Sigmoid colon (tissue), 7 donors: ENCODE data around the gene ILKAP. TPM values are rescaled to one million over a fixed set of nuclear protein-coding genes. Genes with fewer than 3 reads are reported as not detected.

Source experiments
- DNase-seq: peaks from one replicate; pipeline ENCODE4 v3.0.0-alpha.2; 2019
- H3K27ac ChIP-seq, 4 donors: fragments of 200-600 bp; sonication (generic); one replicate each; pipeline ENCODE4 v1.5.1; 2016 to 2019; ENCODE audit warnings: mild to moderate bottlenecking in 1 of 4
- H3K27me3 ChIP-seq, 3 donors: fragments of 200-600 bp; sonication (generic); one replicate each; pipeline ENCODE4 v1.5.1; 2019; ENCODE audit warnings: mild to moderate bottlenecking in 1 of 3
- H3K36me3 ChIP-seq, 4 donors: fragments of 200-600 bp; sonication (generic); one replicate each; pipeline ENCODE4 v1.5.1; 2016 to 2019
- H3K4me1 ChIP-seq, 4 donors: fragments of 200-600 bp; sonication (generic); one replicate each; pipeline ENCODE4 v1.5.1; 2017 to 2019
- H3K4me3 ChIP-seq, 4 donors: fragments of 200-600 bp; sonication (generic); one replicate each; pipeline ENCODE4 v1.5.1; 2017 to 2019; ENCODE audit warnings: mild to moderate bottlenecking in 2 of 4, moderate library complexity in 1 of 4
- H3K9me3 ChIP-seq, 4 donors: fragments of 200-600 bp in 3 of 4; sonication (generic) in 3 of 4; one replicate each; pipeline versions ENCODE4 v1.5.1 to v1.6.1; 2013 to 2019
- EP300 ChIP-seq, 4 donors: sonication (generic); formaldehyde crosslinking; IDR thresholded peaks; one replicate each; pipeline ENCODE4 v1.6.1; 2017; ENCODE audit warnings: antibody characterized with exemption in 4 of 4
- POLR2A ChIP-seq, 2 donors: fragments of 450-650 bp; IDR thresholded peaks; one replicate each; pipeline ENCODE4 v1.6.1; 2016; ENCODE audit warnings: antibody characterized with exemption in 2 of 2, mild to moderate bottlenecking in 2 of 2, moderate library complexity in 2 of 2
- POLR2AphosphoS5 ChIP-seq, 4 donors: sonication (generic); formaldehyde crosslinking; IDR thresholded peaks; one replicate each; pipeline ENCODE4 v1.6.1; 2017; ENCODE audit warnings: antibody characterized with exemption in 4 of 4
- WGBS, 2 donors: extraction: QIAGEN DNeasy Blood & Tissue Kit; methylation state at CpG; one replicate each; pipeline ENCODE4 v1.1.7; 2013; 5-methylcytosine and 5-hydroxymethylcytosine counted together
- intact Hi-C: fragments of 100-400 bp; cut with DNase I; formaldehyde crosslinking; loops from one replicate; pipeline ENCODE4 v1.15.1; 2023
- polyA plus RNA-seq, 3 donors: library from polyadenylated mRNA; stranded (reverse); fragments of 200-250 nt; gene quantifications; one replicate each; pipeline ENCODE4 v1.2.3, GENCODE V29; 2013
- total RNA-seq, 4 donors: library from RNA; depleted of rRNA; stranded (reverse); fragments of >200 nt; gene quantifications; one replicate each; pipeline ENCODE4 v1.1.0, GENCODE V29; 2016
- TF ChIP-seq, protein P1 (sequence below), 4 experiments: fragments of 450-650 bp in 3 of 4; fragments of 200-600 bp in 1 of 4; IDR thresholded peaks; one replicate each; pipeline ENCODE4 v1.5.1; 2016 to 2019; ENCODE audit warnings: antibody characterized with exemption in 4 of 4, mild to moderate bottlenecking in 3 of 4, moderate library complexity in 2 of 4
- donor health status: healthy with polysubstance abuse.
- donor health status: Bipolar disorder and iron deficiency.
- donor health status: healthy.

ILKAP gene
- total and polyA plus RNA-seq, 7 donors: 26.4 to 57.3 (median 40.6) TPM

DNA sequence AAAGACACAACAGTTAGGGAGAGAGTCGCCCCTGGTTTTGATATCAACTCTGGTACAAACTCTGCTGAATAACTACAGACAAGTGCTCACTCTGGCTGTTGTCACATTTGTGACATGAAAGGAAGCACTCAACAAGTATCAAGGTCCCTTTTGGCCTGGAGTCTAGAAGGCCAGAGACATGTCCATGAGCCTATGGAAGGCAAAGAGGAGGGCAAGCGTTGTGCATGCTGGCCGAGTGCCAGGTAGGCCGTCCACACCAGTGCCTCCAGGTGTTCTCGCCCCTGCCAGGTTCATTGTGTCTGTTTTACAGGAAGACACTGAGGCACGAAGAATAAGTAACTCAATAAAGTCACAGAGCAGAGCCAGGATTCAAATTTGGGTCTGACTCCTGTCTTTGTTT is 21.1 kb downstream of the ILKAP start:
- no peak overlapping the region for H3K27ac ChIP-seq
- no peak for DNase-seq
- intact Hi-C loops: no loop called here
- H3K9me3 ChIP-seq: no peaks in the 10 kb centered on the region
- no peak for TF ChIP-seq POLR2AphosphoS5 (IDR thresholded peaks at IDR 0.05)
- no peak for TF ChIP-seq POLR2A (IDR thresholded peaks at IDR 0.05)
- TF ChIP-seq EP300 (IDR thresholded peaks at IDR 0.05): no peak
- TF ChIP-seq, protein P1, sequence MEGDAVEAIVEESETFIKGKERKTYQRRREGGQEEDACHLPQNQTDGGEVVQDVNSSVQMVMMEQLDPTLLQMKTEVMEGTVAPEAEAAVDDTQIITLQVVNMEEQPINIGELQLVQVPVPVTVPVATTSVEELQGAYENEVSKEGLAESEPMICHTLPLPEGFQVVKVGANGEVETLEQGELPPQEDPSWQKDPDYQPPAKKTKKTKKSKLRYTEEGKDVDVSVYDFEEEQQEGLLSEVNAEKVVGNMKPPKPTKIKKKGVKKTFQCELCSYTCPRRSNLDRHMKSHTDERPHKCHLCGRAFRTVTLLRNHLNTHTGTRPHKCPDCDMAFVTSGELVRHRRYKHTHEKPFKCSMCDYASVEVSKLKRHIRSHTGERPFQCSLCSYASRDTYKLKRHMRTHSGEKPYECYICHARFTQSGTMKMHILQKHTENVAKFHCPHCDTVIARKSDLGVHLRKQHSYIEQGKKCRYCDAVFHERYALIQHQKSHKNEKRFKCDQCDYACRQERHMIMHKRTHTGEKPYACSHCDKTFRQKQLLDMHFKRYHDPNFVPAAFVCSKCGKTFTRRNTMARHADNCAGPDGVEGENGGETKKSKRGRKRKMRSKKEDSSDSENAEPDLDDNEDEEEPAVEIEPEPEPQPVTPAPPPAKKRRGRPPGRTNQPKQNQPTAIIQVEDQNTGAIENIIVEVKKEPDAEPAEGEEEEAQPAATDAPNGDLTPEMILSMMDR (IDR thresholded peaks at IDR 0.05): no peak
- WGBS, 2 donors: 67 to 84% methylated on average over 6 of the region's 6 CpGs
- no peaks in the 10 kb centered on the region for H3K27me3 ChIP-seq
- H3K4me3 ChIP-seq: no peak overlapping the region
- H3K4me1 ChIP-seq: no peaks in the 10 kb centered on the region
- peaks cover 70 to 100% (median 82%) of the 10 kb centered on the region in 4 donors for H3K36me3 ChIP-seq

DNA sequence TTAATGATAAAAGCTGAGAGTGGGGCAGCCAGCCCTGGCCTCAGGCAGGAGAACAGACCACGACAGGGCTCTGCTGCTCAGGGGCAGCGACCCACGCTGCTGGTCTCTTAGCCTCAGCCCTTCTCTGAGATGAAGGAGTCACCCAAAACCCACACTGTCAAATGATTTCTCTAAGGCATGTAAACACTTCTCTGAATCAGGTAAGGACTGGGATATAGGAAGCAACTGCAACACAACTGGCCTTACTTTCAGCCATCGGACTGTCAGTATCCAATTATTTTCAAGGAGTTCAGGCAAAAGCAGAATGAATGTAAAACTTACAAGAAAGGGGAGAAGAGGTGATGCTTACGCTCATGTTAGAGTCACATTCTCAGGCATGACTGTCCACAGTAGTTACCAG is 22.9 kb downstream of the ILKAP start:
- intact Hi-C loops: no loop called here
- no peaks in the 10 kb centered on the region for H3K27me3 ChIP-seq
- TF ChIP-seq, protein P1 (IDR thresholded peaks at IDR 0.05): no peak
- TF ChIP-seq POLR2AphosphoS5 (IDR thresholded peaks at IDR 0.05): no peak
- TF ChIP-seq EP300 (IDR thresholded peaks at IDR 0.05): no peak
- TF ChIP-seq POLR2A (IDR thresholded peaks at IDR 0.05): no peak
- no peaks in the 10 kb centered on the region for H3K4me1 ChIP-seq
- 85 to 96% methylated on average over 5 of the region's 5 CpGs for WGBS, 2 donors
- peaks cover 57 to 96% (median 76%) of the 10 kb centered on the region in 4 donors for H3K36me3 ChIP-seq
- H3K4me3 ChIP-seq: no peak overlapping the region
- no peaks in the 10 kb centered on the region for H3K9me3 ChIP-seq
- no peak overlapping the region for H3K27ac ChIP-seq
- DNase-seq: no peak

DNA sequence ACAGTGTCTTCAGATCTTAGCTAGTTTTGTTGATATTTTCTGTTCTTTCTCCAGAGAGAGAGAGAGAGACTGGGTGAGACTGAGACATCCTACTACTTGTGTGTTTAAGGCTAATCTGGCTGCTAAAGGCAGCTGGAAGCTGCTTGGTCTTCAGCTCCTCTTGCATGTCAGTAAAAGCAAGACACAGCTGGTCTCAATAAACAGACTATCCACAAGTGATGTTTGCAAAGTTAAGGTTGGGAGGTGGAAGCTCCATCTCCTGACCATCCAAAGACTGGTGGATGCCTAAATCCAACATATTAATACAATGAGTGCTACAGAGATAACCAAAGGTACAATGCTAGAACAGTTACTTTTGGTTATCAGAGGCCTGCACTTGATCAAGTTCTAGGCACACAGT is 26.9 kb downstream of the ILKAP start:
- intact Hi-C loops: no loop called here
- peak in 1 of 4 donors; percentile 19 for TF ChIP-seq POLR2AphosphoS5 (IDR thresholded peaks at IDR 0.05)
- TF ChIP-seq, protein P1 (IDR thresholded peaks at IDR 0.05): no peak
- DNase-seq: no peak
- Histone ChIP-seq H3K27me3 (no peaks in the 10 kb centered on the region), H3K27ac (no peak overlapping the region), H3K9me3 (no peaks in the 10 kb centered on the region), H3K4me3 (no peak overlapping the region), H3K36me3 (peaks cover 48 to 96% (median 61%) of the 10 kb centered on the region in 4 donors), H3K4me1 (no peaks in the 10 kb centered on the region)

DNA sequence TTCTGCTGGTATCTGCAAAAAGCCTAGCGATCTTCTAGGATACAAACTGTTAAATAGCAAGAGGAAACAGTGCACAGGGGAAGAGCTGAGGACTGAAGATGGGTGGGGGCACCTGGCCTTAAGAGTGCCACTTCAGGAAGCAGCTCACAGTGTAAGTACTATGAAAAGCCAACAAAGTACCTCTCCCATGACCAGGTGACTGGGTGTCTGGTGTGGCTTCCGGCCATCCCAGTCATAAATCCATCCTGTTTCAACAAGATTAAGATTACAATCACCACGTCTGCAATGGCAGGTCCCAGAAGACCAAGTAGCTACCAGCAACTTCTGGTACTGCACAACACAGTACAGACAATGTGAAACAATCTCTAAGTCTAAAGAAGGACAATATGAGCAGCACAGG is 28.8 kb downstream of the ILKAP start:
- WGBS, 2 donors: 38 to 67% methylated on average over 3 of the region's 3 CpGs
- peaks cover 40 to 94% (median 48%) of the 10 kb centered on the region in 4 donors for H3K36me3 ChIP-seq

More for the DNA sequence above, 28.8 kb downstream of the ILKAP start:
- Histone ChIP-seq H3K4me1 (peaks cover 0 to 12% (median 12%) of the 10 kb centered on the region in 4 donors), H3K27ac (no peak overlapping the region), H3K9me3 (no peaks in the 10 kb centered on the region), H3K27me3 (no peaks in the 10 kb centered on the region), H3K4me3 (no peak overlapping the region)
- no peak for DNase-seq
- TF ChIP-seq, protein P1 (IDR thresholded peaks at IDR 0.05): no peak
- TF ChIP-seq POLR2A (IDR thresholded peaks at IDR 0.05) (no peak), POLR2AphosphoS5 (IDR thresholded peaks at IDR 0.05) (no peak), EP300 (IDR thresholded peaks at IDR 0.05) (no peak)
- intact Hi-C loops: no loop called here
